ENCODE measurements around the gene SLC41A1.
"Not testable (repeated sequence)": the region's sequence is repeated elsewhere in the genome, so short reads cannot be mapped to it uniquely, and the experiment has no call there.

SLC41A1 gene

DNA sequence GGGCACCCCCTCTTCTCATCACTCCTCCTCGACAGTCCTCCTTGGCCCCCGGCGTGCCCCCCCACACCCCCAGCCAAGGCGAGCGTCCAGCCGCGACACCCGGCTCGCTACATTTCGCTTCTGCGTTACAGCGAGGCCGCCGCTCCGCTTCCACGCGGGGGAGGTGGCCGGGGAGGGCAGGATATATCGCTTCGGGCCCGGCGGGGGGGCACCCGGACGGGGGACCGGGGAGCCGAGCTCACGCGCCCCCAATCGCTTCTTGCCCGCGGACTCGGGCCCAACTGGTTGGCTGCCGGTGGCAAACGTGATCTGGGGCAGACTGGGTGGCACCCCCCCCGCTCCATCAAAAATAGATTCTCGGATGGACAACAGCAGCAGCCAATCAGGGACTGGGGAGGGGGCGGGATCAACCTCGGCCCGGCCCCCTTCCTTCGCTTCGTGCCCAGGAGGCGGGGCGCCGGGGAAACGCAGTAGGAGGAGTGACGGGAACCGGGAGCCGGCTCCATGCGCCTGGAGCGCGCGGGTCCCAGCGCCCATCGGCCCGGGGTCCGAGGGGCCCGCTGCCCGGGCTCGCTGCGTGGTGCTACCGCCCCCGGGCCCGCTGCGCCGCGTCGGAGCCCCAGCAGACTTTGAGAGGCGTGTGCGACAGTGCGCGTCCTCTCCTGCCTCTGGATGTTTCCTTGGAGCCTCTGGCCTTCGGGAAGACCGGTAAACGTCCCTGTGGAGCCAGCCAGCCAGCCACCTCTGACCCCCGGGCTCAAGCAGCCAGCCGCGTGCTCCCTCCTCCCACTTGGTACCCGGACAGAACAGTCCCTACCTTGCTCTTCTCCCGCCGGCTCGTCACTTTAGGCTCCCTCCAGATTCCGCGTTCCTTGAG lies at the start of gene SLC41A1:
Gene SLC41A1 (minus strand): TSS at position 321 of the 877 bp plus-strand sequence. CDS start 2,757 bp downstream, outside the sequence.
- H3K4me3 ChIP-seq (ENCODE audit: low read depth, low read length) = peak within 1 kb of the TSS; percentile 86
- peaks cover 16% of the 10 kb centered on the region for H3K4me1 ChIP-seq (ENCODE audit: control insufficient read depth, insufficient read depth, low read length)
- peaks cover 12% of the 10 kb centered on the region for H3K27me3 ChIP-seq (ENCODE audit: control insufficient read depth, insufficient read depth, low read length)
- H3K36me3 ChIP-seq (ENCODE audit: control insufficient read depth, insufficient read depth, low read length) = peaks cover 8% of the 10 kb centered on the region
- no peaks in the 10 kb centered on the region for H3K9me3 ChIP-seq (ENCODE audit: control insufficient read depth, insufficient read depth, low read length)
- peak within 1 kb of the TSS; percentile 88 for H3K9ac ChIP-seq (ENCODE audit: low read depth, low read length)

DNA sequence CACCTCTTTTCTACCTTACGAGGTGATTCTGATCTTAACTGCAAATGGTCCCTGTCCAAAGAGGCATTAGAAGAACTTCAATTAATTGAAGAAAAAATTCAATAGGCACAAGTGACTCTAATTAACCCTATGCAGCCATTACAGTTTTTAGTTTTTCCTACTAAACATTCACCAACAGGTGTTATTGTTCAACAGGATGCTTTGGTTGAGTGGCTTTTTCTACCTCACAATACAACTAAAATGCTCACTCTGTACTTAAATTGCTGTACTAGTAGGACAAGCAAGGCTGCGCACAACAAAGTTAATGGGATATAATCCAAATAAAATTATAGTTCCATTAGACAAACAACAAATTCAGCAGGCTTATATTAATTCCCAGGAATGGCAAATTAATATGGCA lies 48.5 kb upstream of the SLC41A1 start:
- H3K9ac ChIP-seq (ENCODE audit: low read depth, low read length) = no peak overlapping the region
- no peak overlapping the region for H3K4me3 ChIP-seq (ENCODE audit: low read depth, low read length)
- H3K4me1 ChIP-seq (ENCODE audit: control insufficient read depth, insufficient read depth, low read length) = no peaks in the 10 kb centered on the region
- H3K27me3 ChIP-seq (ENCODE audit: control insufficient read depth, insufficient read depth, low read length) = no peaks in the 10 kb centered on the region
- no peaks in the 10 kb centered on the region for H3K9me3 ChIP-seq (ENCODE audit: control insufficient read depth, insufficient read depth, low read length)
- H3K36me3 ChIP-seq (ENCODE audit: control insufficient read depth, insufficient read depth, low read length) = no peaks in the 10 kb centered on the region

DNA sequence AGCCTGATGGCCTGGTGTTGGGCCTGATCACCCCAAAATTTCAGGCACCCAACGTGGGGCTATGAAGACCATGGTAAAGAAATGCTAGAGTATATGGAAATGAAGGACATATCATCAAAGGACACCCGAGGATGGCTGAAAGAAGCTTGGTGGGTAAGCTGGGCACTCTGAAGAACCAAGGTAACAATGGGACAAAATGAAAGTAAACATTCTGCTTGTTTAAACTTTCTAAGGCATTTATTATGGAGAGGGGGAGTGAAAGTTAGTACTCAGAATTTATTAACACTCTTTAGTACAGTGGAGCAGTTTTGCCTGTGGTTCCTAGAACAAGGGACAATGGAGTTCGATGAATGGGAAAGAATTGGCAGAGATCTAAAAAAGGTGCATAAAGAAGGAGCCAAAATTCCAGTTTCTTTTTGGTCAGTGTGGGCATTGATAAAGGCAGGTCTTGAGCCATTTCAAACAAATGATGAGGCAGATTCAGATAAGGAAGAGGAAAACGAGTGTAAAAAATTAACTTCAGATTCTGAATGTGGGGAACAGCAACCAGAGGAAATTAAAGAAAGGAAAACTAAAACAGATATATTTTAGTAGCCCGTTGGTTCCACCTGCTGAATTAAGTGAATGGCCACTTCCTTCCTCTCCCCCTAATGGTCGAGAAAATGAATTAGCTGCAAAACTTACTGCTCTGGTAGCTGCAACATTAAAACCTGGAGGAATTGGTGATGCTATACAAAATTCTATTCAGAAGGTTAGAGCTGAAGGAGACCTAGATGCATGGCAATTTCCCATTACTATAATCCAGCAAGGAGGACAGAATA lies 45.4 kb upstream of the SLC41A1 start:
- Histone ChIP-seq H3K27me3 (ENCODE audit: control insufficient read depth, insufficient read depth, low read length) (no peaks in the 10 kb centered on the region), H3K4me1 (ENCODE audit: control insufficient read depth, insufficient read depth, low read length) (no peaks in the 10 kb centered on the region), H3K9me3 (ENCODE audit: control insufficient read depth, insufficient read depth, low read length) (no peaks in the 10 kb centered on the region), H3K9ac (ENCODE audit: low read depth, low read length) (no peak overlapping the region), H3K4me3 (ENCODE audit: low read depth, low read length) (no peak overlapping the region), H3K36me3 (ENCODE audit: control insufficient read depth, insufficient read depth, low read length) (no peaks in the 10 kb centered on the region)

DNA sequence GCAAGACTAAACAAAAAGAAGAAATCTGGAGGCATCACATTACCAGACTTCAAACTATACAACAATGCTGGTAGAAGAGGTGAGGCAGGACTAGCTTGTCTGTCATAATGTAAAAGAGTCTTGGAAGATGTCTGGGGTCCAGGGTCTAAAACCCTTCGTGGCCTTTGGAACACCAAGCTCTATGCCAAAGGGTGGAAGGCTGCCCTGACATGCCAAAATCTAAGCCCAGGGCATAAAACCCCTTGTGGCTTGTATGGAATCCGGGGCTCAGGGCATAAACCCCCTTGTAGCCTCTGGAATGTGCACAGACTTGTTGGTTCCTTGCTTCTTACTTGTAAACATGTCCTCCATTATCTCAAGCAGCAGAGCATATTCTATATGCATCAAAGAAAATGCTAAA lies 44.5 kb upstream of the SLC41A1 start:
- H3K4me3 ChIP-seq (ENCODE audit: low read depth, low read length); H3K9ac ChIP-seq (ENCODE audit: low read depth, low read length); H3K4me1 ChIP-seq (ENCODE audit: control insufficient read depth, insufficient read depth, low read length); H3K36me3 ChIP-seq (ENCODE audit: control insufficient read depth, insufficient read depth, low read length); H3K9me3 ChIP-seq (ENCODE audit: control insufficient read depth, insufficient read depth, low read length); H3K27me3 ChIP-seq (ENCODE audit: control insufficient read depth, insufficient read depth, low read length): not testable (repeated sequence)

DNA sequence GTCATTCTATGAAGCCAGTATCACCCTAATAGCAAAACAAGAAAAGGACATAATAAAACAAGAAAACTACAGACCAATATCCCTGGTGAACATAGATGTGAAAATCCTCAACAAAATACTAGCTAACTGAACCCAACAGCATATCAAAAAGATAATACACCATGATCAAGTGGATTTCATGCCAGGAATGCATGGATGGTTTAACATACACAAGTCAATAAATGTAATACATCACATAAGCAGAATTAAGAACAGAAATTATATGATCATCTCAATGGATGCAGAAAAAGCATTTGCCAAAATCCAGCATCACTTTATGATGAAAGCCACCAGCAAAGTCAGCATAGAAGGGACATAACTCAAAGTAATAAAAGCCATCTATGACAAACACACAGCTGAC lies 43.4 kb upstream of the SLC41A1 start:
- no peaks in the 10 kb centered on the region for H3K9me3 ChIP-seq (ENCODE audit: control insufficient read depth, insufficient read depth, low read length)

DNA sequence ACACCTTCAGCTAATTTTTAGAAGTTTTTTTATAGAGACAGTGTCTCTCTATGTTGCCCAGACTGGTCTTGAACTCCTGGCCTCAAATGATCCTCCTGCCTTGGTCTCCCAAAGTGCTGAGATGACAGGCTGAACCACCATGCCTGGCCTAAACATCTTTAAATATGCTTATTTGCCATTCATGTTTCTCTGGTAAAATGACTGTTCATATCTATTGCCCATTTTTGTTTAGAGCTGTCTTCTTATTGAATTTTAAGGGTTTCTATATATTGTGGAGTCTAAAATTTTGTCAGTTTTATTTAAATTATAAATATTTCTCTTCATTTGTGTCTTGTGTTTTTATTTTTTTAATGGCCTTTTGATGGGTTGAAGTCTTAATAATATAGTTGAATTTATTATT lies 40.0 kb upstream of the SLC41A1 start:
- Histone ChIP-seq H3K9ac (ENCODE audit: low read depth, low read length) (no peak overlapping the region), H3K36me3 (ENCODE audit: control insufficient read depth, insufficient read depth, low read length) (no peaks in the 10 kb centered on the region), H3K4me3 (ENCODE audit: low read depth, low read length) (no peak overlapping the region), H3K4me1 (ENCODE audit: control insufficient read depth, insufficient read depth, low read length) (no peaks in the 10 kb centered on the region), H3K9me3 (ENCODE audit: control insufficient read depth, insufficient read depth, low read length) (no peaks in the 10 kb centered on the region), H3K27me3 (ENCODE audit: control insufficient read depth, insufficient read depth, low read length) (peaks cover 3% of the 10 kb centered on the region)

More for the DNA sequence above, 43.4 kb upstream of the SLC41A1 start:
- H3K27me3 ChIP-seq (ENCODE audit: control insufficient read depth, insufficient read depth, low read length) = no peaks in the 10 kb centered on the region
- no peak overlapping the region for H3K4me3 ChIP-seq (ENCODE audit: low read depth, low read length)
- H3K9ac ChIP-seq (ENCODE audit: low read depth, low read length) = no peak overlapping the region
- no peaks in the 10 kb centered on the region for H3K36me3 ChIP-seq (ENCODE audit: control insufficient read depth, insufficient read depth, low read length)
- H3K4me1 ChIP-seq (ENCODE audit: control insufficient read depth, insufficient read depth, low read length) = no peaks in the 10 kb centered on the region

DNA sequence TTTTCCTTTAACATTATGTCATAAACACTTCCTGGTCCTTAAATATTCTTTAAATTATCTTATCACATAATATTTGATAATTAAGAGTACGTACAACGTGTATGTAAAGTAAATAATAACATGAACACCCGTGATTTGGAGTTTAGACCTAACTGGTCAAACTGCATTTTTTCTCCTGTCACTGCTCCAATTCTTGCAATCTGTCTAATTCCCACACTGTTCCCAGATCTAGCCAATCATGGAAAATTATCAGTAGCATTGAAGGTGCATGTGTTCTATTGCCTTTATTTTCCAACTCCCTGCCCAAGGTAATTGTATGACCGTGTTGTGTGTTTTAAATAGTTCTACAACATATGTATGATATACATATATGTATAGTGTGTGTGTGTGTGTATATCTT lies 39.0 kb upstream of the SLC41A1 start:
- Histone ChIP-seq H3K4me3 (ENCODE audit: low read depth, low read length) (no peak overlapping the region), H3K4me1 (ENCODE audit: control insufficient read depth, insufficient read depth, low read length) (no peaks in the 10 kb centered on the region), H3K36me3 (ENCODE audit: control insufficient read depth, insufficient read depth, low read length) (no peaks in the 10 kb centered on the region), H3K9me3 (ENCODE audit: control insufficient read depth, insufficient read depth, low read length) (no peaks in the 10 kb centered on the region), H3K9ac (ENCODE audit: low read depth, low read length) (no peak overlapping the region), H3K27me3 (ENCODE audit: control insufficient read depth, insufficient read depth, low read length) (peaks cover 3% of the 10 kb centered on the region)

DNA sequence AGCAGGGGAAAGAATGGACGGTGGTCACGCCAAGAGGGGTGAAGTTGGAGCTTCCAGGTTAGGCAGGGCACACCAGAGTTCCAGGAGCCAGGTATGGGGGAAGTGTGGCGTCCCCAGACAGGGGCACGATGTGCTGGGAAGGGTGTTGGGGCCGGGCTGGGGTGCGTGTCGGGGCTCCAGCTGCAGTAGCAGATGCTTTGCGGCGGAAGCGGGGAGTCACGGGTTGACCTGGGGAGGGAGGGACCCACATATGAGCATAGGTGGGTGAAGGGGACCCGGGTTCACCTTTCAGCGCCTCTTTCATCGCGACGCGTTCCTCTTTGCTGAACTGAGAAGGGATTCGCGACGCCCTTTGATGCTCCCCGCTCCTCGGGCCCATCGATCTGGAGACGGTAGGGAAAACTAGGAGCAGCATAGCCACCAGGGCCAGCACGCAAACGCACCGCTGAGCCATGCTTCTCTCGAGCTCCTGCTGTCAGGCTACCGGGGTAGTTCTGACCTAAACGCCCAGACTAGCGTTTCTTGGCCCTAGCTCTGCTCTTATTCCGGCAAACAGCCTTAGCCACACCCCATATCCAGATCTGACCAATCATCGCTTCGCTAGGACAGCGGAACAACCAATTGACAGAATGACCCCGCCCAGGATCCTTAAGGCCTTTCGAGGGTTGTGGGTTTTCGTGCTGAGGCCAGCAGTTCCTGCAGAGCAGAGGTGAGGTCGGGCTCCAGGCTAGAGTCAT lies 36.8 kb upstream of the SLC41A1 start, which contains the start of gene PM20D1:
Gene PM20D1 (minus strand): TSS at position 514 of the 737 bp plus-strand sequence. CDS start 60 bp downstream, at position 454.
- Histone ChIP-seq H3K4me1 (ENCODE audit: control insufficient read depth, insufficient read depth, low read length) (no peaks in the 10 kb centered on the region), H3K36me3 (ENCODE audit: control insufficient read depth, insufficient read depth, low read length) (no peaks in the 10 kb centered on the region), H3K9me3 (ENCODE audit: control insufficient read depth, insufficient read depth, low read length) (no peaks in the 10 kb centered on the region), H3K4me3 (ENCODE audit: low read depth, low read length) (no peak within 1 kb of the TSS), H3K9ac (ENCODE audit: low read depth, low read length) (no peak within 1 kb of the TSS), H3K27me3 (ENCODE audit: control insufficient read depth, insufficient read depth, low read length) (peaks cover 3% of the 10 kb centered on the region)

DNA sequence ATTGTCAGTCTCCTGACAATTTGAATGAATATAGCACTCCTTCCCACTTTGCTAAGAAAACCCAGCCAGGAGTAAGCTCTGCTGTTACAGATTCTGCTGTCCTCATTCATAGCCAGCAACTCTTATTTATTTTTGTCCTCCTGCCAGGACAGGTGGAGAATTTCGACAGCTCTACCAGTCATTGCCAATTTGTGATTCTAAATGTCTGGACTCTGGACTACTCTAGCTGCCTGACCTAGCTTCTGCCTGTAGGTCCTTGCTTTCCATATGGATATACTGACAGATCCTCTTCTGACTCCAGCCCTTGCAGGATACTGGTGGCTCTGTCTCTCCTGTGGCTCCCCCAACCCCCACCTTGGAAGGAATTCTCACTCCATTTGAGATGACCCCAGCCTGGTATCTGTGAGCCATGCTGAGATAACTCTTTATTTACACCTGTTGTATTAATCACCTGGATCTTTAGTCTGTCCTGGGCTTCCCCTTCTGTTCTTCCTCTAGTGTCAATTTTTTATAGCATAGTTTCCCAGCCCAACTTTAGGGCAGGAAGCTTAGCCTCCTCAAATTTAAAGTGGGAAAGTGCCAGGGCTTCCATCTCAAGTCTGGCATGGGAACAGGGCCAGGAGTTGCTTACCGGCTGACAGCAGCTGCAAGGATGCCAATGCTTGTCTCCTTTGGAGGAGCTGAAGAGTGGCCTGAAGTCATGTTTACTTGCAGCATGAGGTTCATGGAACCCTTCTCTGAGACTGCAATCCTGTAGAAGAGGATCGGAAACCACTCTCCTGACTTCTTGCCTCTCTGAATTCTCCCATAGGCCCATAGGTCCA lies 30.2 kb upstream of the SLC41A1 start:
- Histone ChIP-seq H3K4me3 (ENCODE audit: low read depth, low read length) (no peak overlapping the region), H3K36me3 (ENCODE audit: control insufficient read depth, insufficient read depth, low read length) (no peaks in the 10 kb centered on the region), H3K9me3 (ENCODE audit: control insufficient read depth, insufficient read depth, low read length) (no peaks in the 10 kb centered on the region), H3K27me3 (ENCODE audit: control insufficient read depth, insufficient read depth, low read length) (no peaks in the 10 kb centered on the region), H3K9ac (ENCODE audit: low read depth, low read length) (no peak overlapping the region), H3K4me1 (ENCODE audit: control insufficient read depth, insufficient read depth, low read length) (peaks cover 3% of the 10 kb centered on the region)

DNA sequence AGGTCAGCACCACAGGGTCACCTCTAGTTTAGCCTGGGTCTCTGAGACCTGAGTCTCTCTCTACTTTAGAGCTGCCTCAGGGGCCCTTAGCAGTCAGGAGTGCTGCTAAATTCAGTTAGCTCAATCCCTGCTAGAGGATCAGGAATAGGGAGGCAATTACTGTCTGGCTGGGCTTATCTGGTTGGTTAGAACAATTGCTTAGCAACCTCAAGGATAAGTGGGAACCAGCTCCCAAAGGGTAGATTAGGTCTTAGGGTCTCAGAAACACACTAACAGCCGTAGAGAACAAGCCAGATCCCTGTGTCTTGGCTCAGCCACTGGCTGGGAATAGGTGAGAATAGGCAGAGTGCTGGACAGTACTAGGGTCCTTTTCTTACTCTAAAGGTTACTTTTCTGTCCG lies 29.2 kb upstream of the SLC41A1 start:
- Histone ChIP-seq H3K9me3 (ENCODE audit: control insufficient read depth, insufficient read depth, low read length) (no peaks in the 10 kb centered on the region), H3K9ac (ENCODE audit: low read depth, low read length) (no peak overlapping the region), H3K4me1 (ENCODE audit: control insufficient read depth, insufficient read depth, low read length) (peaks cover 3% of the 10 kb centered on the region), H3K27me3 (ENCODE audit: control insufficient read depth, insufficient read depth, low read length) (no peaks in the 10 kb centered on the region), H3K4me3 (ENCODE audit: low read depth, low read length) (no peak overlapping the region), H3K36me3 (ENCODE audit: control insufficient read depth, insufficient read depth, low read length) (no peaks in the 10 kb centered on the region)
